Dedifferentiated amniotic fluid mesenchymal stem cell (primary cell): ENCODE data around the gene CAPRIN1.
"Not testable (repeated sequence)": the region's sequence is repeated elsewhere in the genome, so short reads cannot be mapped to it uniquely, and the experiment has no call there.

Experiments
- DNase-seq: peaks from one replicate; pipeline ENCODE4 v3.0.0-alpha.2; 2016; ENCODE audit errors: extremely low spot score

CAPRIN1 gene

DNA sequence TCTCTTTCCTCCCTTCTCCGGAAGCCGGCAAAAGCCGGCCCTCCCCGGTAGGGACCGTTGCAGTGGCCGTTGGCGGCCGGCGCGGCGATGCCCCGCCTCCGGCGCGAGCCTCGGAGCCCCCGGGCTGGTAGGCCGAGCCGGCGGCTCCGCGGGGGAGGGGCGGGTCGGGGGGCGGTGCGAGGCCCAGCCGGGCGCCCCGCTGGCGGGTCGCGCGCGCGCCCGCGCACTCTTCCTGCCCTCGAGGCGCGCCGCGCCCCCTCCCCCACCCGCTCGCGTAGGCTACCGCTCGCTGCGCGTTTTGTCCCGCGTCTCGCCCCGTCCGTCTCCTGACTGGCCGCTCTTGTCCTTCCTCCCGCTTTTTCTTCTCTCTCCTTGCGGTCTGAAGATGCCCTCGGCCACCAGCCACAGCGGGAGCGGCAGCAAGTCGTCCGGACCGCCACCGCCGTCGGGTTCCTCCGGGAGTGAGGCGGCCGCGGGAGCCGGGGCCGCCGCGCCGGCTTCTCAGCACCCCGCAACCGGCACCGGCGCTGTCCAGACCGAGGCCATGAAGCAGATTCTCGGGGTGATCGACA, 591 bp downstream of the CAPRIN1 start:
- peak; percentile 67 for DNase-seq

DNA sequence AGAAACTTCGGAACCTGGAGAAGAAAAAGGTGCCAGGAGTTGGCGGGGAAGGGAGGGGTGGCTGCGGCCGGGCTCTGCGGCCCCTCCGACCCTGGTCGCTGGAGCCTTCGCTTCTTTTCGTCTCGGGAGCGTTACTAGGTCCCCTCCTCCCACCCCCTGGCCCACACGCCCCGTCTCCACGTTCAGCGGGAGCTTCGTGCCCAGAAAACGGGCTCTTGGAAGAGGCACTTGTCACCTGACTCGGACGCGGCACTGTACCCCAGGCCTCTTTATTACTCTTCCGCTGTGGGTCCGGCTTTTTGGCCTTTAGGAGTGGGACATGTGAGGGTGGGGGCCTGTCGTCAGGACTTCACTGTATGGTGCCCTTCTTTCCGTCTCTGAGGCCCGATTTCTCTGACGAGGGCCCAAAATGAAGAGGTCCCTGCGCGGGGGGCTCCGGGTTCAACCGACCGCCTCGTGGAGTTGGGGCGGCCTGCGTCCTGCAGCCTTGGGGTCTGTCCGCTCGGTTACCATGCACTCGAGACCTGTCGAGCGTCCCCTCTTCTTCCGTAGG, 1.2 kb downstream of the CAPRIN1 start:
- no peak for DNase-seq

DNA sequence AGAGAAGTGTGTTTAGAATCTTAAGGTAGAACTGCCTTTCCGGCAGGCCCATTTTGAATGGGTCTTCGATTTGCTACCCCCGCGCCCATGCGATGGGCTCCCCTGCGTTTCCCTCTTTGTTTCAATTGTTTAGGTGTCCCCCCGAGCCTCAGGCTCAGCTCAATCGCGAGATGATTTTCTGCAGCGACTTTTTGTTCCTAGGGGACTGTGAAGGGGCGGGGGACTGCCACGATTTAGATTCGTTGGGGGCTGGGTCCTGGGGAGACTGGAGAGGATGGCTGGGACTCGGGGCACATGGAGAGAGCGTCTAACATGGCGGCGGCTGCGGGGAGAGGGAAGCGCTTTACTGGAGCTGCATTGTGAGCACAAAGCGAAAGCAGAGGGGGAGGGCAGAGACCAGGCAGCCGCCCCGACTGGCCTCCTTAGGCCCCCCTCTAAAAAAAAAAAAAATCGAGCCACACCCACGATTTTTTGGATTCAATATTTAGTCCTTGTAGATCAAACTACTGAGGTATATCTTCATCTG, 1.7 kb downstream of the CAPRIN1 start:
- DNase-seq, result peak; percentile 80

DNA sequence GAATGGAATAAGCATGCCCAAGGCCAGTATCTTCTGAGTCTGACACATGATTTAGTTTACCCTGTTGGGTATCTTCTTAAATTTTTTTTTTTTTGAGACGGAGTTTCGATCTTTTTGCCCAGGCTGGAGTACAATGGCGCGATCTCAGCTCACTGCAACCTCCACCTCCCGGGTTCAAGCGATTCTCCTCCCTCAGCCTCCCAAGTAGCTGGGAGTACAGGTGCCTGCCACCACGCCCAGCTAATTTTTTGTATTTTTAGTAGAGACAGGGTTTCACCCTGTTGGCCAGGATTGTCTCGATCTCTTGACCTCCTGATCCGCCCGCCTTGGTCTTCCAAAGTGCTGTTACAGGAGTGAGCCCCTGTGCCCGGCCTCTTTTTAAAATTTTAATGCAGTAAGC, 2.8 kb downstream of the CAPRIN1 start:
- DNase-seq, result not testable (repeated sequence)

DNA sequence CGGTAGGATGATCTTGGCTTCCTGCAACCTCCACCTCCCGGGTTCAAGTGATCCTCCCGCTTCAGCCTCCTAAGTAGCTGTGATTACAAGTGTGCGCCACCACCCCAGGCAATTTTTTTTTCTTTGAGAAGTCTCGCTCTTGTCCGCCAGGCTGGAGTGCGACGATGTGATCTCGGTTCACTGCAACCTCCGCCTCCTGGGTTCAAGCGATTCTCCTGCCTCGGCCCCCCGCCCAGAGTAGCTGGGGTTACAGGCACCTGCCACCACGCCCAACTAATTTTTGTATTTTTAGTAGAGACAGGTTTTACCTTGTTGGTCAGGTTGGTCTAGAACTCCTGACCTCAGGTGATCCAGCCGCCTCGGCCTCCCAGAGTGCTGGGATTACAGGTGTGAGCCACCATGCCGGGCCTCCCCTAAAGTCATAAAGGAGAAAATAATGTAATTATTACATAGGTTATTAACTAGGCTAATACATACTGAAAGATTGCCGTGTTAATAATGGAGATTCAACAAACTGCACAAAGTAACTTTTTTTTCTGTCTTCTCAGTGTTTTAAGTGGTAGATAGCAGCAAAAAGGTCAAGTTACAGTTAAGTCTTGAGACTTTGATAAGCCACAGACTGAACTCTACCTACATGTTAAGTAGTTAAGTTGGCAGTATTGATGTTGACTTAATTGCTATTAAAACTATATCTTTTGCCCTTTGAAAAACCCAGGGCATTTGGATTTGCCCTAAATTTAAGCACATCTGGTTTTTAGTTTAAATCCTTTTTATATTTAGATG, 3.9 kb downstream of the CAPRIN1 start:
- DNase-seq, result no peak

DNA sequence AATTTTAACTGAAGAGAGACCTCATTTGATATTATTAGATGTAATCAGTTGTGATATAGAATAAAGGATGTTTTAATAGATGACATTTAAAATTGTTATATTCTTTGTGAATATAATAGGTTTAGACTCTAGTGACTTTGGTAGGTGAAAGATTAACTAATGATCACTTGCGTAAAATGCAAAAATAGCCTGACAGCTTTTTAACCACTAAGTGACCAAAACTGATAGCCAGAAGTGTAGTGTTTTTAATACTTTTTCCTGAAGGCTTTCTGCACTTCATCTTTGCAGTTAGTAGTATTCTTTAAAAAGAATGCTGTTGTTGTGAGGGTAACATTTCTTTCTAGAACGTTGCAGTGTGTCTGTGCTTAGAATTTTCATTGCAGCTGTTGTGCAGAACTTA, 5.1 kb downstream of the CAPRIN1 start:
- DNase-seq, result no peak

DNA sequence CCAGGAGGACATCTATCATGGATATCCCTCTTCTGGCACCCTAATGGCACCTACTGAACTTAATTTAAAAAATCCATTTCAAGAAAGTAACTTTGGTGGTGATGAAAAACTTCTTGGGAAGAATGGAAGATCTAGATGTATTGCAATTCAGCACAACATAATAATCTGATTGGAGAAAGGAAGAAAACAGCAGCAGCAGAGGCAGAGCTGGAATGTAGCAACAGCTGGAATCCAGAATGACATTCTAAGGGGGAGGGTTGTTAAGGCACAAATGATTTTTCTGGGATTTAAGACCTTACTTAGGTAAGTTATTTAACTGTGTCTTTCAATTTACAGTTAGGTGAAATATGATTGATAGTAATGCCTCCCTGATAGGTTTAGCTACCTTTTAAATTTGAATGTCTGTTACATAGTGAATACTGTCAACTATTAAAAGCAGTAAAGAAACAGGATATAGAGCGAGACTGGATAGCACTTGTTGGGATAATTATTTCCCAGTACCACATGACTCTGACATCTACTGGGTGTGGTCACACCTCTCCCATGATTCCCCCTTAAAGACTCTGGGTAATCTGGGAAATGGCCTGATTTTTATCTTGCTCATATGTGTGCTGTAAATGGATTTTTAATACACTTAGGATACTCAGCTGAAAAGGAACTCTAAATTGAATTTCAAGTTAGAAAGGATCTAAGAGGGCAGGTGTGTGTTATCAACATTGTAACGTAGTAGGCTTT, 11.7 kb downstream of the CAPRIN1 start:
- DNase-seq, result no peak

DNA sequence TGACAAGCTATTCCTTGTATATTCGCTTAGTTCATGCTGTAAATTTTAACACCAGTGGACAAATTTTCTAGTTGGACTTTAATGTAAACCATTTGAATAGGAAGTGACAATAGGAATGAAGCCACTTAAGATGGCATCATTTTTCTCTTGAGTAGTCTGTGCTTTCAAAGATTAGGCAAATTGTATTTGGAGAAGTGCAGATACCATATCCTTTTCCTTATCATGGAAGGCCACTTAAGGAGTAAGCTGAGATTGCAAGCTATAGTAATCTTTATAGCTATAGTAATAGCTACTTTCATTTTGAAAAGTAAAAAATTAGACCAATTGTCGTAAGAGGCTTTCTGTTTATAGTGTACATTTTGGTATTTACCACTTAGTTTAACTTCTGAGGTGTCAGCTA, 12.8 kb downstream of the CAPRIN1 start:
- no peak for DNase-seq

DNA sequence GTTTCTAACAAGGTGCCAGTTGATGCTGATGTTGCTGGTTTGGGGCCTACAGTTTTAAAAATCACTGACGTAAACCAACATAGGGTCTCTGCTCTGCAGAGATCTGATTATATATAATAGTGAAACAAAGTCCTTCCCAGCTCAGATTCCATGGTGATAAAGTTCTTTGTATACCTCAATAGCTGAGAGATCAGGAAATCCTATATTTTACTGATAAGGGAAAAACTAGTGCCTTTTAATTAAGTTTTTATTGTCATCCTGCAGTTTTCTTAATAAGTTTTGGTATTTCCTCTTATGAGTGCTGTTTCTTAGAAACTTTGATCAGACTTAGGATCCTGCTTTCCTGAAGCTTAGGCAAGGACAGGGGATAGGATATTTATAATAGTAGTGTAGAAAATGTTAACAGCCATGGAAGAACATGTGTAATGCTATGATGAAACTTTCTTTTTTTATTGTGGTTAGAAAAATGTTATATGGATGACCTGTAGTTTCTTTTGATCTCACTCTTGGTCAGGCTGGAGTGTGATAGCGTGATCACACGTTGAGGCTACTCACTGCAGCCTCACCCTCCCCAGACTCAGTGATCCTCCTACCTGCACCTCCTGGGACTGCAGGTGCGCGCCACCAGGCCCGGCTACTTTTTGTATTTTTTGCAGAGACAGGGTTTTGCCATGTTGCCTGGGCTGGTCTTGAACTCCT, 14.1 kb downstream of the CAPRIN1 start:
- DNase-seq, result no peak

DNA sequence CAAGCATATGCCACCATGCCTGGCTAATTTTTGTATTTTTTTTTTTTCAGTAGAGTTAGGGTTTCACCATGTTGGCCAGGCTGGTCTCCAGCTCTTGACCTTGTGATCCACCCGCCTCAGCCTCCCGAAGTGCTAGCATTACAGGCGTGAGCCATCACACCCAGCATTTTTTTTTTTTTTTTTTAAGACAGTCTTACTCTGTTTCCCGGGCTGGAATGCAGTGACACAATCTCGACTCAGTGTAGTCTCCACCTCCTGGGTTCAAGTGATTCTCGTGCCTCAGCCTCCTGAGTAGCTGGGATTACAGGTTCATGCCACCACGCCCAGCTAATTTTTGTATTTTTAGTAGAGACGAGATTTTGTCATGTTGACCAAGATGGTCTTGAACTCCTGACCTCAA, 15.2 kb downstream of the CAPRIN1 start:
- DNase-seq, result not testable (repeated sequence)

DNA sequence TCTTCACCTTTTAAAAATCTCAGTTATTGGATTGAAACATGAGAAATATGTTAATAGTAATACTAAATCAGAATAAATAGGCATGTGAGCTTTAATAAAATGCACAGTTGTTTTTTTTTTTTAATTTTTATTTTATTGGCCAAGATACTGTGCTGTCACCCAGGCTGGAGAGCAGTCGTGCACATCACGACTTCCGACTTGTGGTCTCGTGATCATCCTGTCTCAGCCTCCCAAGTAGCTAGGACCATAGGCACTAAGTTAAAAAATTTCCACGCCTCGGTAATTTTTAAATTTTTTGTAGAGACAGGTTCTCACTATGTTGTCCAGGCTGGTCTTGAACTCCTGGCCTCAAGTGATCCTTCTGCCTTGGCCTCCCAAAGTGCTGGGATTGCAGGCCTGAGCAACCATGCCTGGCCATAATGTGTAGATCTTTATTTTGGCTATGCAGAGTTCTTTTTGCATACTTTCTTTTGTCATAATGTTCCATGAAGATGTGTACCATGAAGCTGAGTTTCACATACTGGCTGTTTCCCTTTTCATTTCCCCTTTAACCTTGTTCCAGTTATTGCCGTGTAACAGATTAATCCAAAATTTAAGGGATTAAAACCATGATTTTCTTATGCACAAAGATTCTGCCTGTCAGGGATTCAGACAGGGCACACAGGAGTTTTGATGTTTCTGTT, 16.0 kb downstream of the CAPRIN1 start:
- no peak for DNase-seq

DNA sequence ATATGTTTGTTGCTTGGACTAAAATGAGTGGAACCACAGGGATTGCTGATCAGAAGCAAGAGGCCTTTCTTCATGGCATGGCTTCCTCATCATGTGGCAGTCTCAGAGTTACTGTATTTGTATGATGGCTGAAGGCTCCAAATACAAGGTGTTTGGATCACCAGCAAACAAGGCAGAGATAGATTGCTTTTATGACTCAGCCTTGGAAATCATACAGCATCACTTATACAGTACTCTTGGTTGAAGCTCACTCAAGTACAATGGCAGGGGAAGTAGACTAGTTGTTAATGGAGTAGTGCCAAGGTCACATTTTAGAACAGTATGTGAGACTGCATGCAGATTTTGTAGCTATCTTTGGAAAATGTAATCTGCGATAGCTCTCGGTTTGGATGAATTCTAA, 16.6 kb downstream of the CAPRIN1 start:
- no peak for DNase-seq

DNA sequence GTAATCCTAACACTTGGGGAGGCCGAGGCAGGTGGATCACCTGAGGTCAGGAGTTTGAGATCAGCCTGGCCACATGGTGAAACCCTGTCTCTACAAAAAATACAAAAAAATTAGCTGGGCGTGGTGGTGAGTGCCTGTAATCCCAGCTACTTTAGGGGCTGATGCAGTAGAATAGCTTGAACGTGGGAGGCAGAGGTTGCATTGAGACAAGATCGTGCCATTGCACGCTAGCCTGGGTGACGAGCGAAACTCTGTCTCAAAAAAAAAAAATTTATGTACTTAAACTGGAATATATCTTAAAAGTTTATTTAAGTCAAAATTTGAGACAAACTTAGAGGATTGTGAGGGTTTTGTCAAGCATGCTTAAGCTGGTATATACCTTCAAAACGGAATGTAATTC, 19.8 kb downstream of the CAPRIN1 start:
- DNase-seq, result not testable (repeated sequence)

DNA sequence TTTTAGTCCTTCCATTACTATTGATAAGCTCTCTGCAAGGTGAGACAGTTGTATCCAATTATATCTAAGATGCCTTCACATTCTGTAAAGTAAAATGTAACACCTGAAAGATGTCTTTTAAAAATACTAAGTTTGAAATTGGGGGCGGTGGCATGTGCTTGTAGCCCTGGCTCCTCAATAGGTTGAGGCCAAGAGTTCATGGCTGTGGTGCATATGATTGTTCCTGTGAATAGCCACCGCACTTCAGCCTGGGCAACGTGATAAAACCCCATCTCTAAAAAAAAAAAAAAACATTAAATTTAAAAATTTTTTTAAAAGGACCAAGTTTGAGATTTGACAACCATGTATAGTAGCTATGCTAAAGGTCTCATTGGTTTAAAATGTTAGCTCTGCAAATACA, 20.5 kb downstream of the CAPRIN1 start:
- no peak for DNase-seq

DNA sequence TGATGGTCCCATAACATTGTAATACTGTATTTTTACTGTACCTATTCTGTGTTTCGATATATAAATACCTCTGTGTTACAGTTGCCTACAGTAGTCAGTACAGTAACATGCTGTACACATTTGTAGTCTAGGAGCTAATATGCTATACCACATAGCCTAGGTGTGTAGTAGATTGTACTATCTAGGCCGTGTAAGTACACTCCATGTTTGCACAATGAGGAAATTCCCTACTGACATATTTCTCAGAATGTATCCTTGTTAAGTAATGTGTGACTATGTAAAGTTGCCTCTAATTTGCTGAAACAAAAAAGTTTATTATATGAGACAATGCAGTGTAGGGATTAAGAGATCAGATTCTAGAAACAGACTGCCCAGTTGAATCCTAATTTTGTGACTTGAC, 21.3 kb downstream of the CAPRIN1 start:
- DNase-seq, result no peak

DNA sequence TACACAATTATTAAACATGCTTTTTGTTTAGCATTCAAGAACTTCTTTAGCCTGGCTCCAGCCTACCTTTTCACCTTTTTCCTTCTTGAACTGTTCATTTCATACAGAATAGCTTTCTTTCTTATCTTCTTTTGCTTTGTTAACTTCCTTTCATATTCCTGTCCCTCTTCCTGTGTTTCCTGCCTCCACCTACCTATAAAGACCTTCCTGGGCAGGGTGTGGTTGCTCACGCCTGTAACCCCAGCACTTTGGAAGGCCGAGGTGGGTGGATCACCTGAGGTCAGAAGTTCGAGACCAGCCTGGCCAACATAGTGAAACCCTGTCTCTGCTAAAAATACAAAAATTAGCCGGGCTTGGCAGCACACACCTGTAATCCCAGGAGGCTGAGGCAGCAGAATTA, 22.9 kb downstream of the CAPRIN1 start:
- DNase-seq, result no peak

DNA sequence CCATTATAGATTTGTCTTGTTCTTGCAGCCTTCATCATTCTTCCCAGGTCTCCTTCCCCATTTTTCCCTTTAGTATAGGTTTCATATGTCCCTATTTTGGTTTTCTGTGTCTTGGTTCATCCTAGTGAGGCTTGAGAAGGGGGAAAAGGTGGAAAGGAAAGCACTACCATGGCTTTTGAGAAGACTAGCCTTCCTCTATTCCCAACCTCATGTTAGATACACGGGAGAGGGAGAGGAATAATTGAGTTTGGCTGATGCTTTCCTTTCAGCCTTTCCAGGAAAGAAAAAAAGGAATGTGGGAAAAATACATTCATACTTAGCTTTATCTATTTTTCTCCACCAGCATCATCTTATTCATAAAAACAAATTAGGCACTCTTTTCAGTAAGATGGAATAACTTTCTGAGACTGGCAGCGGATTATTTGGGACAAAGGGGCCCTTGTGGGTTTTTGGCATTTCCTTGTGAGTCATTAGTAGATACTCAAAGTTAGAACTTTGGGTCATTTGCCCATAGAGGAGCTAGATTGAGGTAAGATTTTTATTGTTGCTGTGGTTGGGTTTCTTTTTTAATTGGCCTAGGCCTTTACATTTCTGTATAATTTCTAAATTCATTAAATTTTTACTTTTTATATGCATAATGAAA, 23.8 kb downstream of the CAPRIN1 start:
- DNase-seq, result peak; percentile 46

DNA sequence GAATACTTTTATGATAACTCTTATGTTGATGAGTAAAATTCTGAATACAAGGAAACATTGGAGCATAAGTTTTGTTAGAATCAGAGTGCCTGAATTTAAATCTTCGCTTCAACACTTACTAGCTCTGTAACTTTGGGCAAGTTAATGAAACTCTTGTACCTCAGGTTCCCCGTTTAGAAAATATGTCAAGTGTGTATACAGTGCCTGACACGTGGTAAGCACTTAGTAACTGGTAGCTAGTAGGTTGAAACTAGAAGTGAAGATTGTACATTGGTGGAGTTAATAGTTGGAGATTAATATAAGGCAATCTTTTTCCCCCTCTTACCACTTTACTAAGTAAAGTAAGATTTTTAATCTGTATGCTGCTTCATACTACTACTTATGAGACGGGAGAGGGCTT, 29.1 kb downstream of the CAPRIN1 start:
- no peak for DNase-seq

DNA sequence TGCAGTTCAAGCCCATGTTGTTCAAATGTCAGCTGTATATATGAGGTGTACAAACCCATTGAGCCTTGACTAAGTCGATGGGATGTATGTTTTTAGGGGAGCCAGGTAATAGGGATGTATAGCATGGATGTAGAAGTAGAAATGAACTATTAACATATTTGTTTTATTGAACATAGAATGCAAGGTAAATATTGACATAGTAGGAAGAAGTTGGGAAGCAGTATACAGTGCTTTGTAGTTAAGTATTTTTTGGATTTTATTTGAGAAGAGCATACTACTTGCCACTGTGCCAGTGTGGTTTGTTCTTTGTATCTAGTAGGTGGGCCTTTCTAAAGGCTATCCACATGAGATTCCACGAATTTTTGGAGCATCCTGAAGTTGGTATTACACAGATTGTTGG, 33.1 kb downstream of the CAPRIN1 start:
- no peak for DNase-seq

DNA sequence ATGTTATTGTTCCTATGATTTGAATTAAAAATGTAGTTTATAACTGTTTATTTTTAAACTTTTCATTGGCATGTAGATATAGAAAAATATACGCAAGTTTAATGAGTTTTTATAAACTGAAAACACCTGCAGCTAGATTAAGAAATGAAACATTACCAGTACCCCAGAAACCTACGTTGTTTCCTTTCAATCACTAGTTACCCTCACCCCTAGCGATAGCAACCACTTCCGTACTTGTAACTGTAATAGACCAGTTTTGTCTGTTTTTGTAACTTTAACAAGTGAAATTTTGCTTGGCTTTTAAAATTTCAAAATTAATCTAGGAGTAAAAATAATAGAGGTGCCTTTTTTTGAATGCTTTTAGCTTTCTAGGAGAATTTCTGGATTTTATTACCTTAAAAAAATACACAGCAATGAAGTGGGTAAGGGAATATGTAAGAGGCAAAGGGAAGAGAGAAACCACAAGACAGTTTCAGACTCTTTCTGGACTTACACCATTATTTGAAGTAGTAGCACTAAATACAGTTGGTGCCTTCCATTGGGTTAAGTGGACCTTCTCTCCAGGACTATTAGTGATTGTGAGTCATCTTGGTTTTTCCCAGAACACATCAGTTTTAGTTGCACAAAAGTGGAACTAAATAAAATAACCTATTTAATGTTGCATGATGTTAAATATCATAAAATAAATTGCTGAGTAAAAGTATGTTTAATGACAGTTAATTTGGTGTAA, 35.2 kb downstream of the CAPRIN1 start:
- DNase-seq, result no peak
